Endothelial cell (in vitro differentiated cells): ENCODE data around the gene SLC28A1. TPM values are rescaled to one million over a fixed set of nuclear protein-coding genes. Genes with fewer than 3 reads are reported as not detected.

ENCODE experiments used
- DNase-seq: peaks from one replicate; pipeline ENCODE4 v3.0.0; 2021; ENCODE audit warnings: low spot score
- H3K27ac Mint-ChIP-seq: one replicate; pipeline ENCODE4 v1.8.0; 2021; ENCODE audit warnings: mixed read lengths, inconsistent platforms; ENCODE audit not compliant: unreplicated experiment
- H3K27me3 Mint-ChIP-seq: one replicate; pipeline ENCODE4 v1.8.0; 2021; ENCODE audit warnings: mild to moderate bottlenecking, moderate library complexity, mixed read lengths, inconsistent platforms; ENCODE audit not compliant: unreplicated experiment
- H3K36me3 Mint-ChIP-seq: one replicate; pipeline ENCODE4 v1.8.0; 2021; ENCODE audit warnings: mild to moderate bottlenecking, low read depth, mixed read lengths, inconsistent platforms; ENCODE audit not compliant: unreplicated experiment
- H3K4me1 Mint-ChIP-seq: one replicate; pipeline ENCODE4 v1.8.0; 2021; ENCODE audit warnings: mild to moderate bottlenecking, mixed read lengths, inconsistent platforms; ENCODE audit not compliant: unreplicated experiment
- H3K4me3 Mint-ChIP-seq: one replicate; pipeline ENCODE4 v1.8.0; 2021; ENCODE audit warnings: mild to moderate bottlenecking, mixed read lengths, inconsistent platforms; ENCODE audit not compliant: unreplicated experiment
- H3K9me3 Mint-ChIP-seq: one replicate; pipeline ENCODE4 v1.8.0; 2021; ENCODE audit warnings: mixed read lengths, inconsistent platforms; ENCODE audit not compliant: unreplicated experiment
- CTCF ChIP-seq: fragments of 200-600 bp; sonication (generic); IDR thresholded peaks from one replicate; pipeline ENCODE4 v1.5.0; 2021; ENCODE audit warnings: antibody characterized with exemption; ENCODE audit not compliant: unreplicated experiment
- total RNA-seq: library from RNA; stranded (reverse); fragmentation: NEBNext Ultra II Directional; extraction: Animal tissue kit (Norgen Biotek cat#: 25700); gene quantifications from one replicate; pipeline ENCODE4 v1.2.1, GENCODE V29; 2021; ENCODE audit not compliant: unreplicated experiment

Gene SLC28A1
- total RNA-seq, 1 donor from 2014 or later = not detected

GRCh38 chr15:84865074-84865569, 19.3 kb upstream of the SLC28A1 start:
- Mint-ChIP-seq H3K9me3 (no peaks in the 10 kb centered on the region), H3K27ac (no peak overlapping the region), H3K36me3 (peaks cover 19% of the 10 kb centered on the region), H3K27me3 (peaks cover 1% of the 10 kb centered on the region), H3K4me3 (no peak overlapping the region), H3K4me1 (peaks cover 3% of the 10 kb centered on the region)
- TF ChIP-seq CTCF = no peak
- DNase-seq = no peak

- TF ChIP-seq CTCF = no peak
These were observed 16.2 kb upstream of the SLC28A1 start for GRCh38 chr15:84868037-84868880.

GRCh38 chr15:84869510-84869909, 15.0 kb upstream of the SLC28A1 start:
- no peak for DNase-seq
- Mint-ChIP-seq H3K36me3 (peaks cover 21% of the 10 kb centered on the region), H3K27ac (no peak overlapping the region), H3K4me1 (peaks cover 6% of the 10 kb centered on the region), H3K9me3 (no peaks in the 10 kb centered on the region), H3K4me3 (no peak overlapping the region), H3K27me3 (no peaks in the 10 kb centered on the region)
- TF ChIP-seq CTCF = no peak

More at GRCh38 chr15:84868037-84868880, 16.2 kb upstream of the SLC28A1 start:
- Mint-ChIP-seq H3K27ac (no peak overlapping the region), H3K9me3 (no peaks in the 10 kb centered on the region), H3K36me3 (peaks cover 21% of the 10 kb centered on the region), H3K27me3 (peaks cover 1% of the 10 kb centered on the region), H3K4me1 (peaks cover 4% of the 10 kb centered on the region), H3K4me3 (no peak overlapping the region)
- DNase-seq = no peak

- Mint-ChIP-seq H3K27me3 (no peaks in the 10 kb centered on the region), H3K4me1 (peaks cover 8% of the 10 kb centered on the region), H3K36me3 (peaks cover 14% of the 10 kb centered on the region), H3K9me3 (no peaks in the 10 kb centered on the region), H3K4me3 (no peak overlapping the region), H3K27ac (no peak overlapping the region)
- no peak for DNase-seq
- TF ChIP-seq CTCF = no peak
These were observed 13.0 kb upstream of the SLC28A1 start for GRCh38 chr15:84871428-84871985.
